Measurements from ENCODE around the gene EIF2S2. TPM values are rescaled to one million over a fixed set of nuclear protein-coding genes. Genes with fewer than 3 reads are reported as not detected.

Gene EIF2S2
- total RNA-seq, 1 donor from 2014 or later: 75.1 TPM

DNA sequence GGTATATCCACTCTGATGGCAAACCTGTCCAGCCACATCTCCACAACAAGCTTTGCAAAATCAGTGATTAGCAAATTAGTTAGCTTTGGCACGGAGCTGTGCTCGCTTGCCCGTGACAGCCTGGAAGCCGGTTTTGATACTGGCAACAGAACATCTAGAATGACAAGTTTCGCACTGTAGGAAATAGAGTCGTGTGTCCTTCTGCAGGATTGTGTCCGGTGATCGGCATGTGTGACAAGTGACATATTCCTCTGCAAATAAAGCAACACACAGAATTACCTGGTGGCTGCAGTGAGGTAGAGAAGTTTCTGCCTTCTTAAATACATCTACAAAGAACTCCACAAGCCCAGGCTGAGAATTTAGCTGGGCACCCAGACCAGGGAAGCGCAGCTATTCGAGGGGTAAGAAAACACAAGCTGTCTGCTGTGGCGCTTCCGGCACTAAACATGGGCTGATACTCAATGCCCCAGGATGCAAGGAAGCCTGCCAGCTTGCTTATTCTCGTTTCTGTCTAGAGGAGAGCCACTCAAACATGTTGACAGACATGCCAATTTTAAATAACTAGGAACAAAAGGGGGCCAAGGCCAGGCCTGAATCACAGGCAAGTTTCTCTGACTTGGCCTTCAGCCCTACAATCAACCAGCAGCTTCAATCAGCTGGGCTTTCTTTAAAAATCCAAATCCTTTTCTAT is 22.2 kb downstream of the EIF2S2 start:
- no peak for DNase-seq (ENCODE audit: low read depth)

DNA sequence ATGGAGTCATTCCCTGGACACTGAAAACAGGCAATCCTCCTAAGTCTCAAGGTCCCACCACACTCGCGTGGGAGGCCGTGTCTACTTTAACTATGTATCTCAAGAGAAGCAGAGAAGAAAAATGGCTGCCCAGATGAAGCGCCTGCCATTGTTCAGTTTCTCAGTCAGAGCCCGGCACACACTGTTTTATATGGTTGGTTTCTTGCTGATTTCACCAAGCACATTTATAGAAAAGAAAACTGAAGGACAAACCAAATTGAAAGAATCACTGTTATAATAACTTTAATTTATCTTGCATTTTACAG is 22.9 kb downstream of the EIF2S2 start:
- DNase-seq (ENCODE audit: low read depth): no peak

DNA sequence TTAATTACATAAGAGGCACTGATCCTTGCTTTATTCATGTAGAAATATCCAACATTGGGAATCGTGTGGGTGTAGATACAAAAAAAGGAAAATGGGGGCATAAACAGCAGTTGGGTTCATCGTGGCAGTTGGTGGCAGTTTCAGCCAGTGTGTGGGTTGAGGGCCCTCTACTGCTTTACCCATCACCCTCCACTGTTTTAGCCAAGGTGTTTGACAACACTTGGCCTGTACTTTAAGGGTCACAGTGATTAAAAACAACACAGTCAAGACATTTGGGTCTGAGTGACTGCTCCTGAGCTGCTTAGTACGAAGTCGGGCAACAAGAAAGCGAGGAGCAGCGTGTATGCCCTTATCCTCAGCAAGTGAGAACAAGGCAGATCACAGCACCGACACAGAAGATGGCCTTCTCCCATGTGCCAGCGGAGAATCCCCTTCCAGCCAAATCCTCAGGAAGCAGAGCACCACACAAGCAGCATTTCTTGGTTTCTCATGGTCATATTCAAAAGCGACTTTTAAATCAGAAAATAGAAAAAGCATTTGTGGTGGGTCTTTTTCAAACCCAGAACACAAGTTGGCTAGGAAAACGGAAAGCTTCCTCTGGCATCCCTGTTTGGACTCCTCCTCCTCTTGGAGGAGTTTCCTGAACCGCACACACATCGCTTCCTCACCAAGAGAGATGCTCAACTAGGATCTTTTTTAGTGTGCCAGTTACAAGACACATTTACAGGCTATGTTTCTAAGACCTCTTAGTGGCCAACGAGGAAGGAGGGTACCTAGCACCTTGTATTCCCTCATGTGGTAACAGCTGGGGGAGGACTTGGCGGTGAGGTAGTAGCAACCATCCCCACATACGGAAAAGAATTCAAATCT is 23.5 kb downstream of the EIF2S2 start:
- no peak for DNase-seq (ENCODE audit: low read depth)

DNA sequence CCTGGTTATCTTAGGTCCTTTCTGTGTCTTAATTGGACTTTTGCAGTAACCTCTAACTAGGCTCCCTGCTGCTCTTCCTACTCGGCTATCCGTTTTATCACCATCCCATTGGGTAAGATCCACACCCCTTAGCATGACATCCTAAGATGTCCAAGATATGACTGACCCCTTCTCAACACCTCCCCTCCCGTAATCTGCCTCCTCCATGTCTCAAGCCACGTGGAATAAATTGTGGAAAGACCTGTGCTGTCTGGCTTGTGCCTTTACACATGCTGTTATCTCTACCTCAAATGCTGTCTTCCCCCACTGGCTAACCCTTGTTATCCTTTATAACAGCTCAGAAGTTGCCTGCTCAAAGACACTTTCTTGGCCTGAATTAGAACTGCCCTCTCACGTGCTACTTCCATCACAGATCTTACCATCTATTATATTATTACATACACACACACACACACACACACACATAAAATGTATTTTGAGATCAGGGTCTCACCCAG is 26.5 kb downstream of the EIF2S2 start:
- no peak for DNase-seq (ENCODE audit: low read depth)

DNA sequence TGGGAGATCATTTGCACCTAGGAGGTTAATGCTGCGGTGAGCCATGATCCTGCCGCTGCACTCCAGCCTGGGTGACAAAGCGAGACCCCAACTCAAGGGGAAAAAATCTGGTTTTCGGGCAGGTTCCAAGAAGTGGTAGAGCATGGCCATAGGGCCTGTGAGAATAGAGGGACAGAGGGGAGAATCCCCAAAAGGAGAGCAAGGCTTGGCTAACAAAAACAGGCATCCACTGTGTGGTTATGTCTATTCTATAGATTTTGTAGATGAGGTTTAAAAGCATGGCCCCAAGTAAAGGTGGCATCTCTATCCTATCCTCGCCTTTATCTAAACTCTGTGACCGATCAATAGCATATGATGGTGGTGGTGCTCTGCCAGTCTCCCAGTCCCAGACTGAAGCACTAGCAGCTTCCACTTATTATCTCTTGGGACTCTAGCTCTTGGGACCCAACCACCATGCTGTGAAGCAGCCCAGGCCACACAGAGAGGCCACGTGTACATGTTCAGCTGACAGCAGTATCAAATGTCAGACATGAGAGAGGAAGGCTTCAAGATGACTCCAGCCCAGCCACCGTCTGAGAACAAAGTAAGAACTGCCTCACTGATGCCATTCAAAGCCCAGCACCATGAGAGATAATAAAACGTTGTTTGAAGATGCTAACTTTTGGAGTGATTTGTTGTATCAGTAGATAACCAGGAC is 27.7 kb downstream of the EIF2S2 start:
- peak; percentile 59 for DNase-seq (ENCODE audit: low read depth)

DNA sequence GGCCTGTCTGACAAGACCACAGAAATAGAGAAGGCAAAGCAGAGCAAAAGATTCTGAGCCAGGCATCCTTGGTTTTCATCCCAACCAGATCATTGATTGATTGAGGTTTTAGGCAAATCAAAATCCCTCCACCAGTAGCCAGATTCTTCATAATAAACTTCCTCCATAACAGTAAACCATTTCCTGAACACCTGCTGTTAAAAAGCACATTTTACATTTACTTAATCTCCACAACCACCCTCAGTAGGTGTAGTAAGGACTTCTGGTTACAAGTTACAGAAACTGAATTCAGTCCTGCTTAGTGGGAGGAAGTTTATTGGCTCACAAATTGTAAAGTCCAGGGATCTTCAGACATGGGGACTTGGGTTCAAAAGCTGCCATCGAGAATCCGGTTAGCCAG is 28.3 kb downstream of the EIF2S2 start:
- no peak for DNase-seq (ENCODE audit: low read depth)

DNA sequence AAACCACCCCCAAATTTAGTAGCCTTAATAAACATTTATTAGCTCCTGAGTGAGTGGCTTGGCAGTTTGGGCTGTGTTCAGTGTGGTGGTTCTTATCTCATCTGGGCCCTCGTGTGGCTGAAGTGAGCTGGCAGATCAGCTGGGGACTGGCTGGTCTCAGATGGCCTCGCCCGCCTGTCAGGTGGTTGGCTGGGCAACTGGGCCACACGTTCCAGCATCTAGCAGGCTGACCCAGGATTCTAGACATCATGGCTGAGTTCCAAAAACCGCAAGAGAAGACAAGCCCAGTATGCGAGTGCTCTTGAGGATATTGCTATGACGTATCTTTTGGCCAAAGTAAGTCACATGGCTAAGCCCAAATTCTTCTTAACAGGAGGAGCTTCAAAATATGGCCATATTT is 28.9 kb downstream of the EIF2S2 start:
- DNase-seq (ENCODE audit: low read depth): peak; percentile 100

DNA sequence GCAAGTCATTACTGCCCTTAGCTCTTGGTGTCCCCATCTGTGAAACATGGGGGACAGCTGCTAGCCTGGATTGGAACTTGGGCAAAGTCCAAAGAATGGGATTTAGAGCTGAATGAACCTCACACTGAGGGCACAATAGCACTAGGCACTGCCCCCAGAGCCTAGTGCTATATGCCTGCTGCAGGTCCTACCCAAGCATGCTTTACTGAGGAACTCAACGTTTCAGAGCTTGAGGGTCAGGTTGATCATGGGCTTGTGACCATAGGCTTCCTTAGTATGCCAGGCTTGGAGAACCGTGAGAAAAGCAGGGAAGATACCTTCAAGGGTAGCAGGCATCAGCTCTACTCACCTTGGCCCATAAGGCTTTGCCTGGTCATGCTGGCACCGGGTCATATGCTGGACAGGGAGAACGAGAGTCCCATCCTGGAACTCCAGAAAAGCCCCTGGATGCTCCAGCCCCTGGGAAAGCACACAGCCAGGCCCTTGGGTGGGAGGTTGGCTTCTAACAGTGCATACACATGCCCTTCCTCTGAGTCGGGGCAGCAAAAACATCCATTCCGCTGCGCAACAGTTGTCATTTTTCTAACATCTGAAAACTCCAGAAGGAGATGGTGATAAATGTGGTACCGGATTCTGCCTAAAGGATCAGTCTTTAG is 29.7 kb downstream of the EIF2S2 start:
- peak; percentile 68 for DNase-seq (ENCODE audit: low read depth)

DNA sequence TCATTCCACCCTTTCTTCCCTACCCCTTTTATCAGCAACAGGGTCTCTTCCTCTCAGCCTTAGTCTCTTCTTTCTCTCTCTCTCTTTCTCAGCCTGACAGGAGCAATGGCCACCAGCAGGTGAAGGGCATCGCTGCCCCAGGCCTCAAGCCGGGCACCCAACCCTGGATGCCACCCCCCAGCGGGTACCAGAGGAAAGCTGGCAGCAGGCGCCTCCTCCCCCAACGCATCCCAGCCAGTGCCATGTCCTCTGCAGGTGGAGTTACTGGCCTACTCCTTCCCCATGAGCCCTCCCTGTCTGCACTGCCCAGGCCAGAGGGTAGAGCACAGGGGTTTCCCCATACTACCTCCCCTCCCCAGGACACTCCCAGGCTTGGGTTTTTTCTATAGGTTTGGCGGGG is 32.2 kb downstream of the EIF2S2 start:
- DNase-seq (ENCODE audit: low read depth): no peak

DNA sequence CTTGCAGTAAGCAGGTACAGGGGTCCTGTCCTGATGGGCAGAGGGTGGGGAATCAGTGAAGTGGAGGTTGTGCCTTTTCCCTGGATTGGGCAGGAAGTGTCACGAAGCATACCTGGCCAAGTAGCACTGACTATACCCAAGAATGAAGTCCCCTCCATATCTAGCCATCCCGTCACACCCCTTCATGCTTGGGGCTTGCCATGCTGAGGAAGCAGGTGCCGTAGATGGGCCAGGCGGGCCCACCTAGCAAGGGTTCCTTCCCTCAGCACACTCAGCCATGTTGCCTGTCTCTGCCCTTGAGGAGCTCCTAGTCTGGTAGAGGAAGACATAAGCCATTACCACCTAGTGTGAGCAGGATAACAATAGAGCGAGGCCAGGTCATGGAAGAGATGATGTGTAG is 33.5 kb downstream of the EIF2S2 start:
- DNase-seq (ENCODE audit: low read depth): no peak

DNA sequence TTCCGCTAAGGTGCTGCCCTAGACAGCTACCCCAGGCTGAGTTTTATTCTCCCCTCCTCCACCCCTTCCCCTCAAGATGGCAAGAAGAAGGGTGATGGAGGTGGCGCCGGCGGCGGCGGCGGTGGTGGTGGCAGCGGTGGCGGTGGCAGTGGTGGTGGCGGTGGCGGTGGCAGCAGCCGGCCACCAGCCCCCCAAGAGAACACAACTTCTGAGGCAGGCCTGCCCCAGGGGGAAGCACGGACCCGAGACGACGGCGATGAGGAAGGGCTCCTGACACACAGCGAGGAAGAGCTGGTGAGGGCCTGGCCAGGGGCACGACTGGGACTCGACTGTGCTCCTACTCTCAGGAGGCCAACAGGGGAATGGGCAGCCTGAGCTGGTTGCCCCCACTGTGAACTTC is 35.1 kb downstream of the EIF2S2 start:
- no peak for DNase-seq (ENCODE audit: low read depth)

DNA sequence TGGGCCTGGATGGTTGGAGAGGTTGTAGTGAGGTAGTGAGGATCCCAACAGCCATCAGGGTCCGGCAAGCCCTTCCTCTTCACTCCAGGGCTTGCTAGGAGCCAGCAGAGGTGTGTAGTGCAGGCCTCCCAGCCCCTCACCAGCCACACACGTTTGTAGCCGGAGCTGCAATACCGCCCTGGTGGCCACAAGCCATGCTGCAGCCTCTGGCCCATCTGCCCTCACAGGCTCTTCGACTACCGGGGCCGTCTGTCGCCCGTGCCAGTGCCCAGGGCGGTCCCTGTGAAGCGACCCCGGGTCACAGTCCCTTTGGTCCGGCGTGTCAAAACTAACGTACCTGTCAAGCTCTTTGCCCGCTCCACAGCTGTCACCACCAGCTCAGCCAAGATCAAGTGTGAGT is 36.4 kb downstream of the EIF2S2 start:
- no peak for DNase-seq (ENCODE audit: low read depth)

DNA sequence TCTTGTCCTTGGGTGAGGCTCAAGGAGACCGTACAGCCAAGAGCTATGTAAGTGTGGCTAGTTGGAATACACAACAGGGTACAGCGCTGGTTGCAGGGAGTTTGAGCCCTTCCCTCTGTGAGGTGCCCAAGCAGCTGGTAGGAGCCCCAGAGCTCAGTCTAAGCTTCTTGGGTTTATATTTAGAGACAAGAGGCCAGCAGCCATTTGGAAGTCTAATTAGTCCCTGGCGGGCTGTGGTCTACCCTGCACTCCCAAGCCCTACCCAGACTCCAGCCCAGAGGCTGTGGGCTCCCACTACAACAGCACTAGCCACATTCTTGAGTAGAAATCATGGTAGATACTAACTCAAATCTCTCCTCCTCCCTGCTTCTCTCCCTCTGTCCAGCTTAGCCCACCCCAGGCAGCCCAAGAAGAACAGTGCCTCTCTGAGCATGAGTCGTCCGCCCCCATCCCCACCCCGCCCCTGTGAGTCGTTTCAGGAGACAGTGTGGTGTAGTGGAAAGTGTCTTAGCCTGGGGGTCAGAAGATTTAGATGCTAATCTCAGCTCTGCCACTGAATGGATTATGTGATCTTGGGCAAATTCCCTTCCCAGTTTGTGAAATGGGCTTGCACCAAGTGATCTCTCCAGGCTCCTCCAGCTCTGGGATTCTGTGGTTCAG is 37.8 kb downstream of the EIF2S2 start:
- DNase-seq (ENCODE audit: low read depth): peak; percentile 84

DNA sequence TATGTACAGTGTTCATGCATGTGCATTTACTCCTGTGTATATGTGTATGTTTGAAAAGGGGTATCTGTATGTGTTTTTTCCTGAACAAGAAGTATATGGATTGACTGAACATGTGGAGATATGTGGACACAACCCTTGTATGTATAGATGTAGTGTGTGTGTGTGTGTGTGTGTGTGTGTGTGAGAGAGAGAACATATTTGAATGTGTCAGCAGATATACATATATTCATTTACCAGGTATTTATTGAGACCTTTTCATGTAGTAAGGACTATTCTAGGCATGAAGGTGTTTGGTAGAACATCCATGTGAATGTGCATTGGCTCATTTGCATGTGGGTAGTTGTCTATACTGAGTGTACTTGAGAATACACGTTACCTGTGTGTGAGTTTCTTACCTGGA is 39.3 kb downstream of the EIF2S2 start:
- DNase-seq (ENCODE audit: low read depth): no peak

DNA sequence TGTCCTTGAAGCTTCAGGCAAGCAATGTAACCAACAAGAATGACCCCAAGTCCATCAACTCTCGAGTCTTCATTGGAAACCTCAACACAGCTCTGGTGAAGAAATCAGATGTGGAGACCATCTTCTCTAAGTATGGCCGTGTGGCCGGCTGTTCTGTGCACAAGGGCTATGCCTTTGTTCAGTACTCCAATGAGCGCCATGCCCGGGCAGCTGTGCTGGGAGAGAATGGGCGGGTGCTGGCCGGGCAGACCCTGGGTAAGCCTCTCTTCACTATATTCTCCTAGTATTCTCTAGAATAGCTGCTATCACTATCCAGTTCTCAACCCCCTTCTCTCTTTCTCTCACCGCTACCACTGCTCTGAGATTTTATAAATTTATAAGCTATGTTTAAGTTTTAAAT is 40.0 kb downstream of the EIF2S2 start:
- DNase-seq (ENCODE audit: low read depth): no peak

DNA sequence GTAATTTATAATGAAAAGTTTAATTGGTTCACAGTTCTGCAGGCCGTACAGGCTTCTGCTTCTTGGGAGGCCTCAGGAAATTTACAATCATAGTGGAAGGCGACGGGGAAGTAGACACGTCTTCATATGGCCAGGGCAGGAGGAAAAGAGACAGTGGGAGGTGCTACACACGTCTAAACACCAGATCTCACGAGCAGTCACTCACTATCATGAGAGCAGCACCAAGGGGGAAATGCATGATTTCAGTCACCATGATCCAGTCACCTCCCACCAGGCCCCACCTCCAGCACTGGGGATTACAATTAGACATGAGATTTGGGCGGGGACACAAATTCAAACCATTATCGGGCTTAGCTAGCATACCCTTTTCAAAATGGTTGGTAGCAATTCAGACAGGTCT is 41.2 kb downstream of the EIF2S2 start:
- DNase-seq (ENCODE audit: low read depth): no peak

DNA sequence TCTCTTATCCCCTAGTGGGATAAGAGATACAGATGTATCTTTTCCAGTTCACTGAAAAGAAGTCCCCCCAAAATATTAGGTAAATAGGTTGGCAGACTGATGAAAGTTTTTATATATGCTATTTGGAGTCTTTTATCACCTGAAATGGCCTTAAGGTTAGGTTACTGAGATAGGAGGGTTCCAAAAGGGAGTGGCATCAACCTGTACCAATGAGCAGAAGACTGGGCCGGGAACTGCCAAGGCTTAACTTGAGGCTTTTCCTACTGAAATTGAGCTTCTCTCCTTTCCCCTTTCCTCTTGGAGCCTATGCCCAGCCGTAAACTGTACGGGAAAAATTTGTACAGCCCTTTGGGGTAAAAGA is 42.0 kb downstream of the EIF2S2 start:
- DNase-seq (ENCODE audit: low read depth): no peak

DNA sequence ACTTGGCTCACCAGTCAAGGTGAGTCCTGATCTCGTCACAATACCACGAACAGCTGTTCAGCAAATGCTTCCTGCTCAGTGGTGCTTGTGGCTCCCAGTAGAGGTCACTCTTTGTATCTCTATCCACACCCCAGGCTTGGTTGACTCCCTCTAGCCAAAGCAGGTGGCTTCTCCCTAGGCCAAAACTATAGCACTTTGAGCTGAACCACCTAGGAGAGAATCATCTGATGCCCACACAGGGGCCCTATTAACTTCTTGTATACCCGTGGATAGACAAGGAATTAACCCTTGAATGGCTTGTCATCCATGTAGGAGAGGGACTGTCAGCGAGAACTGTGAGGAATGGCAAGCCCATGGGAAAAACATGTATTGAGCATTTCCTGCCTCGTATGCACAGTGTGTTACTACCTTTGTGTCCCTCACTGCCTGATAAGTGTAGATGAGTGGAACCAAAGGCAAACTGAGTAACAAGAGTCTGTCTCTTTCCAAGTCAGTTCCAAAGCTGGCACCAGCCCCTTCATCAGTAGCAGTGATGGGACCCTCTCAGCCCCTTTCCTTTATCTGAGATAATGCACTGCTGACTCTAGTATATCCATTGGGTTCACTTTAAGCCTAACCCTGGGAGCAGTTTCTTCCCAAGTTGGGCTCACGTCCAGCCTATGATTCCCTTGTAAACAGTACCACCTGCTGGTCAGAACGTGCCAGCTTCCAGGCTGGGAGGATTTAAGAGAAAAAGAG is 42.5 kb downstream of the EIF2S2 start:
- DNase-seq (ENCODE audit: low read depth): peak; percentile 91

DNA sequence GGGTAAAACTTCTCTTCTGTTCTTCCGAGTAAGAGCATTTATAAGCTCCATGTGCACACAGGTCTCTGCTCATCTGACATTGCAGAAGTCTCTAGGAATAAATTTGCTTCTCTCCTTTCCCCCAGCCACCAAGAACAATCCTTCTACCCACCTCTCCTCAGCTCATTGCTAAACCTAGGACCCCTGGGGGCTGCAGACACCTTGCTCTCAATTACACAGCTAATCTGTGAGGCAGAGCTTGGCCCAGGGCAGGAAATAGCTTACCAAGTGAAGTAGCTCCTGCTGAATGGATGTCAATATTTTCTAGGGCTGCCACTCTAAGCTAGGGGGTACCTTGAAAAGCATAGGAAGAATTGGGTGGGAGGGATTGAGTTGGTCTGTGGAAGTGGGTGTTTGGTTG is 44.0 kb downstream of the EIF2S2 start:
- DNase-seq (ENCODE audit: low read depth): no peak

DNA sequence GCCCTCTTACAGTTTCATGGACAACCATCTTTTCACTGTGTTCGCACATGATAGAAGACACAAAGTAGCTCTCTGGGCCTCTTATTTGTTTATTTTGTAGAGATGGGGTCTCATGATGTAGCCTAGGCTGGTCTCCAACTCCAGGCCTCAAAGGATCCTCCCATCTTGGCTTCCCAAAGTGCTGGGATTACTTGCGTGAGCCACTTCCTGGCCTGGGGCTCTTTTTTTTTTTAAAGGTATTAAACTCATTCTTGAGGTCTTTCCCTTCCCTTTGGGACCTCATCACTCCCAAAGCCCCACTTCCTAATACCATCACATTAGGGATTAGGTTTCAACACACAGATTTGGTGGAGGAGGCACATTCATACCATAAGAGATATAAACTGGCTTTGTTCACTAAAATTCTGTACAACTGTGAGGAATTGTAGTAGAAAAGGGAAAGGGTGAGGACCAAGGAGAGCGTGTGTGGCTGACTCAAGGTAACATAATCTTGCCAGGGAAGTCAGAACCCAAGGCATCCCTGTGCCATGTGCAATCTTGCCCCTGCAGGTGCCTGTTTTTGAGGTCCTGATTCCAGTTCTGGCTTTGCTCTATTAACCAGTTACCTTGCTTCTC is 45.5 kb downstream of the EIF2S2 start:
- DNase-seq (ENCODE audit: low read depth): peak; percentile 45
